H1 (cell line): ENCODE results near the gene RRAGC. TPM values are rescaled to one million over a fixed set of nuclear protein-coding genes. Genes with fewer than 3 reads are reported as not detected.

Experiments used
- NANOG ChIP-seq: IDR thresholded peaks from 2 replicates; pipeline ENCODE4 v1.6.1; 2011; ENCODE audit warnings: low read length, low read depth, mild to moderate bottlenecking, inconsistent platforms; ENCODE audit not compliant: insufficient read depth, poor library complexity, severe bottlenecking
- polyA plus RNA-seq, 7 experiments: library from polyadenylated mRNA; depleted of rRNA in 3 of 7; stranded (reverse) in 5 of 7; unstranded in 2 of 7; fragments of >200 nt in 5 of 7; fragments of 200-250 nt in 2 of 7; gene quantifications; 1 replicate in 5 of 7; 2 replicates in 1 of 7; 4 replicates in 1 of 7; pipeline versions ENCODE4 v1.2.1 to v1.2.3, GENCODE V29; 2011 to 2013; ENCODE audit warnings: missing spikeins in 2 of 7, mixed read lengths in 2 of 7
- total RNA-seq: library from RNA; stranded (reverse); fragmentation: NEBNext Ultra II Directional; extraction: Animal tissue kit (Norgen Biotek cat#: 25700); gene quantifications from 2 replicates; pipeline ENCODE4 v1.2.1, GENCODE V29; 2021
- TF ChIP-seq, protein P1 (sequence below): IDR thresholded peaks from 2 replicates; pipeline ENCODE4 v1.6.1; 2011; ENCODE audit warnings: low read depth, mild to moderate bottlenecking, low read length; ENCODE audit not compliant: insufficient read depth

The RRAGC gene
- total and polyA plus RNA-seq, 2 of the 8 experiments (the other 6 are each of a cell fraction or from before 2014, with no cell fraction given) = 12.0 to 16.5 TPM

GRCh38 chr1:38859561-38860453 lies at the start of gene RRAGC (continued):
- no peak for TF ChIP-seq NANOG
- TF ChIP-seq, protein P1, sequence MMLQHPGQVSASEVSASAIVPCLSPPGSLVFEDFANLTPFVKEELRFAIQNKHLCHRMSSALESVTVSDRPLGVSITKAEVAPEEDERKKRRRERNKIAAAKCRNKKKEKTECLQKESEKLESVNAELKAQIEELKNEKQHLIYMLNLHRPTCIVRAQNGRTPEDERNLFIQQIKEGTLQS = peak; percentile 100
